HepG2 (cell line): ENCODE data around the gene CDK8. TPM values are rescaled to one million over a fixed set of nuclear protein-coding genes. Genes with fewer than 3 reads are reported as not detected.

ENCODE experiments used
- ATAC-seq: fragments of 200-7000 bp; cut with Tn5 transposase; 3 replicates; pipeline ENCODE4 v1.9.1; 2020; ENCODE audit warnings: mild to moderate bottlenecking, moderate library complexity
- BruUV-seq: library from RNA; stranded (reverse); fragments of 400-500 nt; replicated peaks from 2 replicates; lab custom pipeline; 2021; lab: Mats Ljungman, UMichigan
- CTCF ChIA-PET: fragments of 300-600 bp; formaldehyde crosslinking; extraction: SDS; loops from one replicate; lab custom pipeline; 2021; ENCODE audit warnings: low total read pairs, inconsistent platforms, low intra/inter-chr PET ratio; lab: Yijun Ruan, JAX
- POLR2A ChIA-PET: fragments of 350-600 bp; sonication (Branson Sonifier 250); formaldehyde crosslinking; loops from one replicate; lab custom pipeline; 2020; ENCODE audit warnings: antibody characterized with exemption, inconsistent platforms; lab: Yijun Ruan, JAX
- DNase-seq: peaks from one replicate; pipeline ENCODE4 v3.0.0-alpha.2; 2015; ENCODE audit warnings: low spot score
- FAIRE-seq: peaks from 3 replicates; lab custom pipeline; 2011; peaks lifted over from hg19 to GRCh38; lab: Jason Lieb, UNC
- H2AFZ ChIP-seq: one replicate; pipeline ENCODE4 v1.6.1; 2011; ENCODE audit warnings: low read length, inconsistent platforms
- H3K27ac ChIP-seq: fragments of 300-600 bp; 3 replicates; pipeline ENCODE4 v1.8.0; 2011; ENCODE audit warnings: mixed run types, mild to moderate bottlenecking, mixed read lengths, low read length, inconsistent platforms; ENCODE audit not compliant: insufficient read depth; ENCODE audit errors: extremely low read length
- H3K27me3 ChIP-seq, 2 experiments: fragments of 200-600 bp in 1 of 2; 2 replicates in 1 of 2; 3 replicates in 1 of 2; pipeline versions ENCODE4 v1.6.0 to v1.8.0; 2011; ENCODE audit warnings: low read length in 2 of 2, mild to moderate bottlenecking in 2 of 2, moderate library complexity in 2 of 2, inconsistent platforms in 1 of 2; ENCODE audit not compliant: insufficient read depth in 2 of 2, control insufficient read depth in 1 of 2
- H3K36me3 ChIP-seq, 2 experiments: fragments of 200-600 bp in 1 of 2; replicated peaks in 1 of 2; 2 replicates in 1 of 2; 3 replicates in 1 of 2; pipeline versions ENCODE4 v1.5.1 to v1.8.0; 2011; ENCODE audit warnings: low read length in 2 of 2, inconsistent platforms in 1 of 2; ENCODE audit not compliant: insufficient read depth in 2 of 2, control insufficient read depth in 1 of 2
- H3K4me1 ChIP-seq: 2 replicates; pipeline ENCODE4 v1.5.1; 2012; ENCODE audit warnings: low read length, inconsistent platforms; ENCODE audit not compliant: insufficient read depth
- H3K4me2 ChIP-seq: 2 replicates; pipeline ENCODE4 v1.6.0; 2011; ENCODE audit warnings: low read depth, low read length, inconsistent platforms
- H3K4me3 ChIP-seq, 3 experiments: fragments of 200-600 bp in 1 of 3; sonication (generic), shearing (Covaris generic) in 1 of 3; replicated peaks in 1 of 3; 2 replicates each; pipeline ENCODE4 v1.5.1; 2011 to 2016; ENCODE audit warnings: low read length in 3 of 3, inconsistent platforms in 2 of 3, low read depth in 2 of 3, mild to moderate bottlenecking in 2 of 3, control low read depth in 1 of 3, mixed read lengths in 1 of 3; ENCODE audit not compliant: insufficient read depth in 1 of 3
- H3K79me2 ChIP-seq: one replicate; pipeline ENCODE4 v1.6.1; 2011; ENCODE audit warnings: low read length, inconsistent platforms; ENCODE audit not compliant: insufficient read depth
- H3K9ac ChIP-seq: 2 replicates; pipeline ENCODE4 v1.6.0; 2011; ENCODE audit warnings: mild to moderate bottlenecking, low read depth, low read length, inconsistent platforms; ENCODE audit not compliant: insufficient read depth
- H3K9me3 ChIP-seq: 2 replicates; pipeline ENCODE4 v1.5.1; 2012; ENCODE audit warnings: mild to moderate bottlenecking, low read length
- H4K20me1 ChIP-seq: 2 replicates; pipeline ENCODE4 v1.6.0; 2011; ENCODE audit warnings: inconsistent platforms, mild to moderate bottlenecking, low read length, moderate library complexity; ENCODE audit not compliant: insufficient read depth
- ELF1 ChIP-seq: sonication (generic); formaldehyde crosslinking; IDR thresholded peaks from 2 replicates; pipeline ENCODE4 v1.4.0; 2020; ENCODE audit warnings: missing genetic modification reagents
- ELF4 ChIP-seq: sonication (generic); formaldehyde crosslinking; IDR thresholded peaks from 2 replicates; pipeline ENCODE4 v1.5.0; 2020; ENCODE audit warnings: missing genetic modification reagents, mild to moderate bottlenecking, moderate library complexity, borderline replicate concordance
- HNF4G ChIP-seq, 2 experiments: sonication (generic) in 1 of 2; formaldehyde crosslinking in 1 of 2; IDR thresholded peaks; 2 replicates each; pipeline versions ENCODE4 v1.4.0 to v1.6.1; 2011 to 2020; ENCODE audit warnings: borderline replicate concordance in 2 of 2, low read depth in 2 of 2, mild to moderate bottlenecking in 2 of 2, low read length in 1 of 2, missing genetic modification reagents in 1 of 2, moderate library complexity in 1 of 2
- HOMEZ ChIP-seq: IDR thresholded peaks from 2 replicates; pipeline ENCODE4 v1.6.1; 2016; ENCODE audit warnings: low read depth
- HOXD1 ChIP-seq: sonication (generic); formaldehyde crosslinking; IDR thresholded peaks from 2 replicates; pipeline ENCODE4 v1.5.0; 2020; ENCODE audit warnings: missing genetic modification reagents
- KIAA2018 ChIP-seq: sonication (generic); formaldehyde crosslinking; IDR thresholded peaks from 2 replicates; pipeline ENCODE4 v1.5.0; 2020; ENCODE audit warnings: mild to moderate bottlenecking, missing genetic modification reagents, borderline replicate concordance
- SALL1 ChIP-seq: sonication (generic); formaldehyde crosslinking; IDR thresholded peaks from 2 replicates; pipeline ENCODE4 v1.8.0; 2022; ENCODE audit warnings: mild to moderate bottlenecking, missing genetic modification reagents
- SMARCE1 ChIP-seq: fragments of 450-650 bp; IDR thresholded peaks from 2 replicates; pipeline ENCODE4 v1.6.1; 2017; ENCODE audit warnings: borderline replicate concordance
- ZKSCAN1 ChIP-seq: fragments of 150-350 bp; IDR thresholded peaks from 2 replicates; pipeline ENCODE4 v1.6.1; 2014; ENCODE audit warnings: low read length
- ZNF10 ChIP-seq: sonication (generic); formaldehyde crosslinking; IDR thresholded peaks from 2 replicates; pipeline ENCODE4 v1.4.0; 2020; ENCODE audit warnings: mild to moderate bottlenecking, low read depth, missing genetic modification reagents, borderline replicate concordance
- ZNF362 ChIP-seq: sonication (generic); formaldehyde crosslinking; IDR thresholded peaks from 2 replicates; pipeline ENCODE4 v1.4.0; 2020; ENCODE audit warnings: missing genetic modification reagents, mild to moderate bottlenecking, borderline replicate concordance
- ZNF484 ChIP-seq: sonication (generic); formaldehyde crosslinking; IDR thresholded peaks from 2 replicates; pipeline ENCODE4 v1.5.1; 2020; ENCODE audit warnings: mild to moderate bottlenecking, low read depth, missing genetic modification reagents, borderline replicate concordance
- ZNF740 ChIP-seq: sonication (generic); formaldehyde crosslinking; IDR thresholded peaks from 2 replicates; pipeline ENCODE4 v1.4.0; 2020; ENCODE audit warnings: missing genetic modification reagents
- whole genome bisulfite sequencing: methylation state at CpG from one replicate; pipeline ENCODE4 v1.1.6; 2017; ENCODE audit warnings: low lambda C conversion rate; 5-methylcytosine and 5-hydroxymethylcytosine counted together
- in situ Hi-C: cut with HindIII; loops from 2 replicates; pipeline ENCODE4 v1.10.0; 2017; ENCODE audit warnings: low pct_unique_long_range_greater_than_20kb; ENCODE audit not compliant: extremely low pct_ligation_motif_present
- intact Hi-C: fragments of 100-400 bp; cut with micrococcal nuclease; formaldehyde crosslinking; loops from one replicate; pipeline ENCODE4 v1.10.0; 2022; ENCODE audit not compliant: unreplicated experiment
- polyA plus RNA-seq, 8 experiments: library from polyadenylated mRNA; depleted of rRNA in 3 of 8; stranded (reverse) in 7 of 8; unstranded in 1 of 8; fragments of >200 nt; fragmentation: Illumina TruSeq in 4 of 8; extraction: Trizol in 4 of 8; gene quantifications; 2 replicates each; pipeline versions ENCODE4 v1.2.1 to v1.2.3, GENCODE V29; 2011 to 2016; ENCODE audit warnings: low read depth in 4 of 8, missing spikeins in 1 of 8, mixed read lengths in 1 of 8; ENCODE audit not compliant: insufficient read depth in 1 of 8
- total RNA-seq, 5 experiments: library from RNA; depleted of rRNA; stranded (reverse); fragments of >200 nt; fragmentation: Illumina TruSeq; extraction: Trizol; gene quantifications; 2 replicates each; pipeline ENCODE4 v1.2.3, GENCODE V29; 2016; ENCODE audit warnings: low read depth in 1 of 5

The CDK8 gene
- total and polyA plus RNA-seq, 2 of the 13 experiments (the other 11 are each of a cell fraction or from before 2014, with no cell fraction given) = 15.8 to 16.4 TPM

- Histone ChIP-seq H3K4me2 (no peak overlapping the region), H3K4me1 (no peaks in the 10 kb centered on the region), H3K27me3 (no peaks in the 10 kb centered on the region)
- DNase-seq = no peak
- no peak for FAIRE-seq
- in situ Hi-C loops (no loop called here), intact Hi-C loops (no loop called here)
- ATAC-seq = no peak
- no TSS peak for BruUV-seq
- TF ChIP-seq HOMEZ (CRISPR knock-in tag) (no peak), ELF1 (CRISPR knock-in tag) (no peak), SMARCE1 (no peak), ELF4 (CRISPR knock-in tag) (no peak), ZNF362 (CRISPR knock-in tag) (no peak), ZNF484 (CRISPR knock-in tag) (no peak), ZNF740 (CRISPR knock-in tag) (no peak), ZKSCAN1 (no peak), ZNF10 (CRISPR knock-in tag) (no peak), SALL1 (CRISPR knock-in tag) (no peak), HNF4G (IDR thresholded peaks at IDR 0.05; ENCODE audit: borderline replicate concordance, low read depth, low read length) (no peak), HNF4G (CRISPR knock-in tag; IDR thresholded peaks at IDR 0.05; ENCODE audit: borderline replicate concordance, low read depth) (no peak), HOXD1 (CRISPR knock-in tag) (no peak), KIAA2018 (CRISPR knock-in tag) (no peak)
- TF ChIP-seq, all 625 proteins: peak for 0
- Histone ChIP-seq H3K9me3 (no peaks in the 10 kb centered on the region), H2AFZ (no peak overlapping the region), H4K20me1 (no peaks in the 10 kb centered on the region), H3K79me2 (peaks cover 31% of the 10 kb centered on the region), H3K4me3 (no peak overlapping the region), H3K9ac (no peak overlapping the region), H3K36me3 (no peaks in the 10 kb centered on the region), H3K27ac (no peak overlapping the region)
- POLR2A ChIA-PET = no interaction called here
- 93% methylated on average over 1 of the region's 1 CpG for WGBS
- CTCF ChIA-PET = no interaction called here
Observed at GRCh38 chr13:26307701-26308100, 53.8 kb downstream of the CDK8 start.
